Fibroblast of mammary gland (primary cell): ENCODE data around the gene PPARA.

Experiments used
- DNase-seq: peaks from one replicate; pipeline ENCODE4 v3.0.0-alpha.2; 2010; ENCODE audit warnings: low read depth
- H3K4me3 ChIP-seq: 2 replicates; pipeline ENCODE4 v1.5.1; 2011; ENCODE audit warnings: low read depth, mild to moderate bottlenecking, low read length, moderate library complexity; ENCODE audit not compliant: control insufficient read depth
- CTCF ChIP-seq: conservative IDR thresholded peaks from 2 replicates; pipeline ENCODE4 v1.5.1; 2011; ENCODE audit warnings: low read depth, low read length, inconsistent platforms; ENCODE audit not compliant: control insufficient read depth, insufficient read depth

The PPARA gene

GRCh38 chr22:46150655-46151477, 540 bp downstream of the PPARA start:
- TF ChIP-seq CTCF: no peak
- H3K4me3 ChIP-seq: peak overlapping the region; percentile 72
- no peak for DNase-seq

GRCh38 chr22:46153930-46154329, 3.6 kb downstream of the PPARA start:
- TF ChIP-seq CTCF: no peak
- no peak for DNase-seq
- no peak overlapping the region for H3K4me3 ChIP-seq

GRCh38 chr22:46156031-46156430, 5.7 kb downstream of the PPARA start:
- H3K4me3 ChIP-seq: no peak overlapping the region
- no peak for DNase-seq
- TF ChIP-seq CTCF: no peak

GRCh38 chr22:46158283-46158682, 8.0 kb downstream of the PPARA start:
- no peak for DNase-seq
- no peak for TF ChIP-seq CTCF
- no peak overlapping the region for H3K4me3 ChIP-seq

GRCh38 chr22:46159212-46159611, 8.9 kb downstream of the PPARA start:
- no peak overlapping the region for H3K4me3 ChIP-seq
- no peak for TF ChIP-seq CTCF
- no peak for DNase-seq

- no peak for TF ChIP-seq CTCF
- DNase-seq: no peak
- H3K4me3 ChIP-seq: no peak overlapping the region
Measured at GRCh38 chr22:46159777-46160176, 9.5 kb downstream of the PPARA start.
